Measurements from ENCODE around the gene MYO1C.

DNA sequence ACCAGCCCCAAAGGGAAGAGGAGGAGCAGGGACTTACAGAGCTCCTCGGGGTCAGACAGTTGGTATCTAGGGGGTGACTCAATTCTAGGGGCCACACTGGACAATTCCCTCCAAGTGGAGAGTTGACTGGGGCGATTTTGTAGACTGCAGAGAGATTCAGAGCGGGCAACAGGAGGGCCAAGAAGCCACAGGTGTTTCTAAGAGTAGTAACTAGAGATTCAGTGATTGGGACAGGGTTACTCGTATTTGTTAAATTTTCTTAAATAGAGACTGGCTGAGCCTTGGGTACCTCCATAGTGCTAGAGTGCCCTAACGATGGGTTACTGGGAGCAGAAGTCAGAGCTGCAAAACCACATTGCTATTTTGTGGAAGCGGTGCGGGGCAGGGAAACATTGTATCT lies 27.2 kb upstream of the MYO1C start:
- TF ChIP-seq, protein P1, sequence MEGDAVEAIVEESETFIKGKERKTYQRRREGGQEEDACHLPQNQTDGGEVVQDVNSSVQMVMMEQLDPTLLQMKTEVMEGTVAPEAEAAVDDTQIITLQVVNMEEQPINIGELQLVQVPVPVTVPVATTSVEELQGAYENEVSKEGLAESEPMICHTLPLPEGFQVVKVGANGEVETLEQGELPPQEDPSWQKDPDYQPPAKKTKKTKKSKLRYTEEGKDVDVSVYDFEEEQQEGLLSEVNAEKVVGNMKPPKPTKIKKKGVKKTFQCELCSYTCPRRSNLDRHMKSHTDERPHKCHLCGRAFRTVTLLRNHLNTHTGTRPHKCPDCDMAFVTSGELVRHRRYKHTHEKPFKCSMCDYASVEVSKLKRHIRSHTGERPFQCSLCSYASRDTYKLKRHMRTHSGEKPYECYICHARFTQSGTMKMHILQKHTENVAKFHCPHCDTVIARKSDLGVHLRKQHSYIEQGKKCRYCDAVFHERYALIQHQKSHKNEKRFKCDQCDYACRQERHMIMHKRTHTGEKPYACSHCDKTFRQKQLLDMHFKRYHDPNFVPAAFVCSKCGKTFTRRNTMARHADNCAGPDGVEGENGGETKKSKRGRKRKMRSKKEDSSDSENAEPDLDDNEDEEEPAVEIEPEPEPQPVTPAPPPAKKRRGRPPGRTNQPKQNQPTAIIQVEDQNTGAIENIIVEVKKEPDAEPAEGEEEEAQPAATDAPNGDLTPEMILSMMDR (IDR thresholded peaks at IDR 0.05): no peak
- TF ChIP-seq POLR2A (IDR thresholded peaks at IDR 0.05): no peak
